Esophagus muscularis mucosa (tissue), 4 donors: ENCODE measurements around the gene GRHL3.

Source experiments
- EP300 ChIP-seq: sonication (generic); formaldehyde crosslinking; IDR thresholded peaks from one replicate; pipeline ENCODE4 v1.6.1; 2017; ENCODE audit warnings: antibody characterized with exemption
- POLR2A ChIP-seq: fragments of 450-650 bp; IDR thresholded peaks from one replicate; pipeline ENCODE4 v1.6.1; 2017; ENCODE audit warnings: antibody characterized with exemption, moderate library complexity, mild to moderate bottlenecking, low read depth
- POLR2AphosphoS5 ChIP-seq, 2 donors: sonication (generic); formaldehyde crosslinking; IDR thresholded peaks; one replicate each; pipeline ENCODE4 v1.6.1; 2017; ENCODE audit warnings: antibody characterized with exemption in 2 of 2
- TF ChIP-seq, protein P1 (sequence below), 3 experiments: fragments of 200-600 bp in 2 of 3; fragments of 450-650 bp in 1 of 3; sonication (generic) in 2 of 3; IDR thresholded peaks; one replicate each; pipeline ENCODE4 v1.5.1; 2017 to 2019; ENCODE audit warnings: antibody characterized with exemption in 3 of 3, mild to moderate bottlenecking in 2 of 3, moderate library complexity in 1 of 3

DNA sequence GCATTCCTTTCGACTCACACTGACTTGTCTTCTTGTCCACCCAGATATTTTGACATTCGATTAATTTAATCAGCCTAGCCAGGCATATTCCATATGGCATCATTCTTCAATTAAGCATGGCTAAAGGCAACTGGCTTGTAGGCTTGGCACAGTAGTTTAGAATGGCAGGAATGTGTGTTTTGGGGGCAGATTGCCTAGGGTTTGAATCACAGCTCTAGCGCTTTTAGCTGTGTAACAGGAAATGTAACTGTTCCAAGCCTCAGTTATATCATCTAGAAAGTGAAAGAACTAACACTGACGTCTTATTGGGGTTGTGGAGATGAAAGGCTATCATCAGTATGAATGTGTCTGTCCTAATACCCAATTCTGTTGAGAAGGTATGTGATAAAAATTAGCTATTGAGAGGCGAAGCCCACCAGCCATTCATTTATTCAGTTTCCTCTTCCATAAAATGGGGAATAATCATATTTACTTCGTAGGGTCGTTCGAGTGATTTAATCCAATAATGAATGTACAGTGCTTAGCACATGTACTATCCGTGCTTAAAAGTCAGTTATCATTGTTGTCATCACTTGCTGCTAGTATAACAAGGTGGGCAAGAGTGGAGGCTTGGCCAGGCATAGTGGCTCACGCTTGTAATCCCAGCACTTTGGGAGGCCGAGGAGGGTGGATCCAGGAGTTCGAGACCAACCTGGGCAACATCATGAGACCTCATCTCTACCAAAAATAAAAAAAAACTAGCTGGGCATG is 41.6 kb upstream of the GRHL3 start:
- TF ChIP-seq, protein P1, sequence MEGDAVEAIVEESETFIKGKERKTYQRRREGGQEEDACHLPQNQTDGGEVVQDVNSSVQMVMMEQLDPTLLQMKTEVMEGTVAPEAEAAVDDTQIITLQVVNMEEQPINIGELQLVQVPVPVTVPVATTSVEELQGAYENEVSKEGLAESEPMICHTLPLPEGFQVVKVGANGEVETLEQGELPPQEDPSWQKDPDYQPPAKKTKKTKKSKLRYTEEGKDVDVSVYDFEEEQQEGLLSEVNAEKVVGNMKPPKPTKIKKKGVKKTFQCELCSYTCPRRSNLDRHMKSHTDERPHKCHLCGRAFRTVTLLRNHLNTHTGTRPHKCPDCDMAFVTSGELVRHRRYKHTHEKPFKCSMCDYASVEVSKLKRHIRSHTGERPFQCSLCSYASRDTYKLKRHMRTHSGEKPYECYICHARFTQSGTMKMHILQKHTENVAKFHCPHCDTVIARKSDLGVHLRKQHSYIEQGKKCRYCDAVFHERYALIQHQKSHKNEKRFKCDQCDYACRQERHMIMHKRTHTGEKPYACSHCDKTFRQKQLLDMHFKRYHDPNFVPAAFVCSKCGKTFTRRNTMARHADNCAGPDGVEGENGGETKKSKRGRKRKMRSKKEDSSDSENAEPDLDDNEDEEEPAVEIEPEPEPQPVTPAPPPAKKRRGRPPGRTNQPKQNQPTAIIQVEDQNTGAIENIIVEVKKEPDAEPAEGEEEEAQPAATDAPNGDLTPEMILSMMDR (IDR thresholded peaks at IDR 0.05) = no peak
- TF ChIP-seq POLR2AphosphoS5 (IDR thresholded peaks at IDR 0.05) (no peak), POLR2A (no peak), EP300 (no peak)
